Trophoblast cell (in vitro differentiated cells and primary cell): Measurements from ENCODE around the gene MUC5AC.
"Not testable (repeated sequence)": the region's sequence is repeated elsewhere in the genome, so short reads cannot be mapped to it uniquely, and the experiment has no call there.

ENCODE experiments used
- DNase-seq, 2 donors: peaks; one replicate each; pipeline ENCODE4 v3.0.0-alpha.2; 2016
- H2AFZ ChIP-seq: 2 replicates; pipeline ENCODE4 v1.6.1; 2013; ENCODE audit warnings: low read length, moderate library complexity, mild to moderate bottlenecking; ENCODE audit not compliant: insufficient read depth, poor library complexity
- H2AK5ac ChIP-seq: 2 replicates; pipeline ENCODE4 v1.6.1; 2013; ENCODE audit warnings: mild to moderate bottlenecking, low read length
- H2BK120ac ChIP-seq: 2 replicates; pipeline ENCODE4 v1.6.1; 2013; ENCODE audit warnings: low read length, mild to moderate bottlenecking, moderate library complexity; ENCODE audit not compliant: insufficient read depth, poor library complexity
- H2BK12ac ChIP-seq: 2 replicates; pipeline ENCODE4 v1.6.1; 2013; ENCODE audit warnings: mild to moderate bottlenecking, low read length, moderate library complexity
- H2BK5ac ChIP-seq: 2 replicates; pipeline ENCODE4 v1.6.1; 2013; ENCODE audit warnings: low read length, low read depth, moderate library complexity, mild to moderate bottlenecking; ENCODE audit not compliant: poor library complexity
- H3K14ac ChIP-seq: 2 replicates; pipeline ENCODE4 v1.6.1; 2013; ENCODE audit warnings: mild to moderate bottlenecking, low read length
- H3K18ac ChIP-seq: 2 replicates; pipeline ENCODE4 v1.6.1; 2013; ENCODE audit warnings: mild to moderate bottlenecking, low read length
- H3K23ac ChIP-seq: 2 replicates; pipeline ENCODE4 v1.6.1; 2013; ENCODE audit warnings: low read length
- H3K27ac ChIP-seq: 2 replicates; pipeline ENCODE4 v1.5.1; 2013; ENCODE audit warnings: low read depth, mild to moderate bottlenecking, inconsistent platforms, low read length, moderate library complexity
- H3K27me3 ChIP-seq: 2 replicates; pipeline ENCODE4 v1.6.1; 2013; ENCODE audit warnings: inconsistent platforms, mild to moderate bottlenecking, low read length, moderate library complexity; ENCODE audit not compliant: insufficient read depth
- H3K36me3 ChIP-seq, 2 experiments: 1 replicate in 1 of 2; 2 replicates in 1 of 2; pipeline ENCODE4 v1.6.1; 2013; ENCODE audit warnings: low read length in 2 of 2, mild to moderate bottlenecking in 2 of 2, moderate library complexity in 1 of 2; ENCODE audit not compliant: insufficient read depth in 2 of 2, control insufficient read depth in 1 of 2
- H3K4ac ChIP-seq: 2 replicates; pipeline ENCODE4 v1.6.1; 2013; ENCODE audit warnings: low read depth, mild to moderate bottlenecking, low read length, moderate library complexity
- H3K4me1 ChIP-seq, 2 experiments: 1 replicate in 1 of 2; 2 replicates in 1 of 2; pipeline ENCODE4 v1.6.1; 2013; ENCODE audit warnings: low read length in 2 of 2, mild to moderate bottlenecking in 2 of 2, moderate library complexity in 1 of 2; ENCODE audit not compliant: insufficient read depth in 2 of 2, control insufficient read depth in 1 of 2
- H3K4me2 ChIP-seq: 2 replicates; pipeline ENCODE4 v1.6.1; 2013; ENCODE audit warnings: inconsistent platforms, mild to moderate bottlenecking, low read length, moderate library complexity
- H3K4me3 ChIP-seq: 2 replicates; pipeline ENCODE4 v1.5.1; 2013; ENCODE audit warnings: mild to moderate bottlenecking, low read depth, low read length, inconsistent platforms
- H3K79me1 ChIP-seq: one replicate; pipeline ENCODE4 v1.6.1; 2013; ENCODE audit warnings: low read length
- H3K79me2 ChIP-seq: 2 replicates; pipeline ENCODE4 v1.6.1; 2013; ENCODE audit warnings: low read length, mild to moderate bottlenecking; ENCODE audit not compliant: control insufficient read depth, insufficient read depth, poor library complexity
- H3K9ac ChIP-seq: 2 replicates; pipeline ENCODE4 v1.6.1; 2013; ENCODE audit warnings: mild to moderate bottlenecking, low read length
- H3K9me3 ChIP-seq: 2 replicates; pipeline ENCODE4 v1.6.1; 2013; ENCODE audit warnings: low read depth, mild to moderate bottlenecking, control low read depth, inconsistent platforms, low read length; ENCODE audit not compliant: insufficient read depth
- H4K12ac ChIP-seq: 2 replicates; pipeline ENCODE4 v1.6.1; 2013; ENCODE audit warnings: low read depth, mild to moderate bottlenecking, low read length, moderate library complexity
- H4K8ac ChIP-seq: 2 replicates; pipeline ENCODE4 v1.6.1; 2013; ENCODE audit warnings: low read depth, mild to moderate bottlenecking, low read length, moderate library complexity
- H4K91ac ChIP-seq: one replicate; pipeline ENCODE4 v1.6.1; 2013; ENCODE audit warnings: low read depth, mild to moderate bottlenecking, low read length, moderate library complexity
- WGBS: extraction: QIAGEN DNeasy Blood & Tissue Kit; methylation state at CpG from one replicate; pipeline ENCODE4 v1.1.7; 2013; ENCODE audit warnings: missing lambda C conversion rate; ENCODE audit not compliant: insufficient read length, insufficient coverage; ENCODE audit errors: extremely low coverage; 5-methylcytosine and 5-hydroxymethylcytosine counted together

The MUC5AC gene

DNA sequence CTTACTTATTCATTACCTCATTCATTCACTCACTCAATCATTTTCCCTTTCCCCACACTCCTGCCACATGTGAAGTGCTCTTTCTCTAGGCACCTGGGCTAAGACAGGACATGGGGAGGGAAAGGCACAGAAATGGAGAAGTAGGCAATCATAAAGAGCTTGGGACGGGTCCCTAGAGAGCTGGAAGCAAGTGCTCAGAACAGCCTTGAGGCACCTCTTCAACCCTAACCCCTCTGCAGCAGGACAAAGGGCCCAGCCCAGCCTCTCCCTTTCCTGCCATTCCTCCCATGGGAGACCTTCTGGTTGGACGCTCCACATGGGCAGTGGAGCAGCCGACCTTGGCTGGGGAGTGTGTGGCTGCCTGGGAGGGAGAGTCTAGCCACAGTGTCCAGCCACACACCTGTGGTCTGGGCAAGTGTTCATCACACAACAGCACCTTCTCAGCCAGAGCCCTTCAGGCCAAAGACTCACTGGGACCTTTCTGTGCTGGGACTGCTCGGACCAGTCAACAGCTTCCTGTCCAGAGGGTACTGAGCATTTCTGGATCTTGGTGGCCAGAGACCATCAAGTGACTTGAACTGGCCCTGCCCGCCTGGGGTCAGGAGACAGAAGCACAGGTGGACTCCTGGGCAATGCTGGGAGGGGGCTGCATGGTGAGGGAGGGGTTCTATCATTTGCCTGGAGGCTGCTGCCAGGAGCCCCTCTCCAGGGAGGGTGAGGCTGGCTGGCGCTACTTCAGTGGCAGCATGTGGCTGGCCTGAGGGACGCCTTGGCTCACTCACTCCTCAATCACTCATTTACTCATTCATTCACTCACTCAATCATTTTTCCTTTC is 1.0 kb upstream of the MUC5AC start:
- DNase-seq, result no peak
- H4K8ac ChIP-seq, result no peak overlapping the region
- H3K27ac ChIP-seq, result no peak overlapping the region
- no peaks in the 10 kb centered on the region for H3K79me2 ChIP-seq
- H2BK12ac ChIP-seq, result no peak overlapping the region
- no peak overlapping the region for H2BK5ac ChIP-seq
- no CpG with 5 or more reads among the region's 7 CpGs for WGBS
- no peaks in the 10 kb centered on the region for H3K36me3 ChIP-seq
- no peaks in the 10 kb centered on the region for H3K27me3 ChIP-seq
- no peak overlapping the region for H3K23ac ChIP-seq
- peaks cover 10% of the 10 kb centered on the region for H3K9me3 ChIP-seq
- H2BK120ac ChIP-seq, result no peak overlapping the region
- no peak overlapping the region for H3K18ac ChIP-seq
- no peaks in the 10 kb centered on the region for H3K79me1 ChIP-seq
- H4K91ac ChIP-seq, result no peak overlapping the region
- no peak overlapping the region for H3K4ac ChIP-seq
- H2AFZ ChIP-seq, result no peak overlapping the region
- no peak overlapping the region for H4K12ac ChIP-seq
- H3K4me1 ChIP-seq, result peaks cover 4 to 5% of the 10 kb centered on the region in 2 experiments
- no peak overlapping the region for H3K4me3 ChIP-seq
- H3K9ac ChIP-seq, result no peak overlapping the region
- H3K4me2 ChIP-seq, result no peak overlapping the region
- H2AK5ac ChIP-seq, result no peak overlapping the region
- H3K14ac ChIP-seq, result no peak overlapping the region

GRCh38 chr11:1157341-1157644 is 460 bp upstream of the MUC5AC start:
- Histone ChIP-seq H4K12ac (no peak overlapping the region), H2AK5ac (no peak overlapping the region), H2BK120ac (no peak overlapping the region), H3K4me3 (no peak overlapping the region), H2BK5ac (no peak overlapping the region), H3K36me3 (no peaks in the 10 kb centered on the region), H3K9ac (no peak overlapping the region), H2AFZ (no peak overlapping the region), H3K79me2 (no peaks in the 10 kb centered on the region), H3K27ac (no peak overlapping the region), H4K91ac (no peak overlapping the region), H2BK12ac (no peak overlapping the region), H3K9me3 (peaks cover 14% of the 10 kb centered on the region), H3K4me2 (no peak overlapping the region), H3K27me3 (no peaks in the 10 kb centered on the region), H4K8ac (no peak overlapping the region), H3K14ac (no peak overlapping the region), H3K18ac (no peak overlapping the region), H3K79me1 (no peaks in the 10 kb centered on the region), H3K4me1 (peaks cover 4 to 5% of the 10 kb centered on the region in 2 experiments), H3K23ac (no peak overlapping the region), H3K4ac (no peak overlapping the region)
- DNase-seq, result no peak
- WGBS, result 100% methylated on average over 1 of the region's 4 CpGs

DNA sequence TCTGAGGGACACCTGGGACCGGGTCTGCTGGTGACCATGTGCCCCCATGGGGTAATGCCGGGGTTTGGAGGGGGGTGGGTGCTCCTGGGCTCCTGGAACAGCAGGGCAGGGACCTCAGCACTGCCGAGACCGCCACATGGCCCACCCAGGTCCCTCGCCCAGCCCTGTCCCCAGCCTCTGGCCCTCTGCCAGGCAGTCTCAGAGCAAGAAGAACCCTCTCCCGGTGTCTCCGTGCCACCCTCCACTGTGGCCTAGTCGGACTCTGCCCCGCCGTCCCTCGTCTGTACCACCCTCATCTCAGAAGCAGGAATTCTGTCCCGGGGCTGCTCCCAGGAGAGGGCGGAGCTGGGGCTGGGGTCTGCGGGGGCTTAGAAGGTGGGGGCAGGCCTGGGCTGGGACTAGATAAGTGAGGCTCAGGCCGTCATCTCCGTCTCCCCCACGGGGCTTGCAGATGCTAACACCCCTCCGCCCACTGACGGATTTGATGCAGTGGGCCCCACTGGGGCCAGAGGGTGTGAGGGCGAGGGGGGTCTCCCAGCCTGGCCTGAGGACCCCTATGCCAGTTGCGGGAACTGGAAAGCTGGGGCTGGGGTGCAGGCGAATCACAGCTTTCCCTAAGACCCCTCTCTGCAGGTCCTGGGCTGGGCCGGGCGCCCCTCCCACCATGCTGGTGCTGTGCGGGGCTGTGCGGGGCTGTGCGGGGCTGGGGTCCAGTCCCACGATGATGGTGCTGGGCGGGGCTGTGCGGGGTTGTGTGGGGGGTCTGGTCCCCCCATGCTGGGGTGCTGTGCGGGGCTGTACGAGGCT is 1.1 kb downstream of the MUC5AC start:
- Histone ChIP-seq H4K91ac (no peak overlapping the region), H3K14ac (no peak overlapping the region), H3K9ac (no peak overlapping the region), H3K4ac (no peak overlapping the region), H3K4me2 (no peak overlapping the region), H3K23ac (no peak overlapping the region), H4K12ac (no peak overlapping the region), H3K79me2 (no peaks in the 10 kb centered on the region), H3K27ac (no peak overlapping the region), H3K9me3 (peaks cover 24% of the 10 kb centered on the region), H3K36me3 (no peaks in the 10 kb centered on the region), H3K4me3 (no peak overlapping the region), H3K79me1 (no peaks in the 10 kb centered on the region), H2AFZ (no peak overlapping the region), H2BK120ac (no peak overlapping the region), H3K27me3 (no peaks in the 10 kb centered on the region), H2BK12ac (no peak overlapping the region), H2AK5ac (no peak overlapping the region), H3K4me1 (peaks cover 3% of the 10 kb centered on the region in 2 experiments), H2BK5ac (no peak overlapping the region), H3K18ac (no peak overlapping the region), H4K8ac (no peak overlapping the region)
- DNase-seq, result no peak
- no CpG with 5 or more reads among the region's 32 CpGs for WGBS

- H3K9me3 ChIP-seq, result peaks cover 30% of the 10 kb centered on the region
- not testable (repeated sequence) for H2BK12ac ChIP-seq, H3K23ac ChIP-seq, H3K14ac ChIP-seq, H3K9ac ChIP-seq, H2AK5ac ChIP-seq, H3K27ac ChIP-seq, H3K79me2 ChIP-seq, H2BK5ac ChIP-seq, H3K27me3 ChIP-seq, H4K91ac ChIP-seq, DNase-seq, H3K36me3 ChIP-seq, H2BK120ac ChIP-seq, H3K4me1 ChIP-seq, H3K79me1 ChIP-seq, H3K18ac ChIP-seq, H3K4ac ChIP-seq, H2AFZ ChIP-seq, H4K8ac ChIP-seq, H3K4me2 ChIP-seq, H4K12ac ChIP-seq, H3K4me3 ChIP-seq
- WGBS, result no CpG with 5 or more reads among the region's 24 CpGs
Measured at GRCh38 chr11:1159488-1160220, 1.9 kb downstream of the MUC5AC start.
